H9 (cell line): ENCODE data around the gene SYNPO. TPM values are rescaled to one million over a fixed set of nuclear protein-coding genes. Genes with fewer than 3 reads are reported as not detected.

Experiments used
- DNase-seq: peaks from one replicate; pipeline ENCODE4 v3.0.0-alpha.2; 2017
- H2AFZ ChIP-seq: one replicate; pipeline ENCODE4 v1.6.1; 2013; ENCODE audit warnings: mild to moderate bottlenecking, low read length, control low read depth, moderate library complexity
- H2AK5ac ChIP-seq: 2 replicates; pipeline ENCODE4 v1.6.1; 2013; ENCODE audit warnings: low read length, control low read depth, mixed read lengths; ENCODE audit not compliant: insufficient read length
- H2BK120ac ChIP-seq: one replicate; pipeline ENCODE4 v1.6.1; 2013; ENCODE audit warnings: low read depth, mild to moderate bottlenecking, low read length, control low read depth, inconsistent platforms; ENCODE audit not compliant: poor library complexity, severe bottlenecking
- H2BK12ac ChIP-seq: 2 replicates; pipeline ENCODE4 v1.6.1; 2013; ENCODE audit warnings: low read length, control low read depth, mixed read lengths, low read depth; ENCODE audit not compliant: insufficient read length
- H2BK15ac ChIP-seq: 2 replicates; pipeline ENCODE4 v1.6.1; 2013; ENCODE audit warnings: low read depth, low read length, control low read depth
- H2BK20ac ChIP-seq: one replicate; pipeline ENCODE4 v1.6.1; 2013; ENCODE audit warnings: low read depth, mild to moderate bottlenecking, low read length, control low read depth, inconsistent platforms; ENCODE audit not compliant: poor library complexity, severe bottlenecking
- H2BK5ac ChIP-seq: 2 replicates; pipeline ENCODE4 v1.6.1; 2013; ENCODE audit warnings: low read length, control low read depth, mixed read lengths; ENCODE audit not compliant: insufficient read length
- H3K14ac ChIP-seq: 2 replicates; pipeline ENCODE4 v1.6.1; 2013; ENCODE audit warnings: low read length, control low read depth; ENCODE audit not compliant: insufficient read depth
- H3K18ac ChIP-seq: 2 replicates; pipeline ENCODE4 v1.6.1; 2013; ENCODE audit warnings: low read depth, mild to moderate bottlenecking, mixed read lengths, low read length, control low read depth; ENCODE audit not compliant: insufficient read length
- H3K23ac ChIP-seq: 2 replicates; pipeline ENCODE4 v1.6.1; 2013; ENCODE audit warnings: low read length, control low read depth, mixed read lengths, low read depth; ENCODE audit not compliant: insufficient read length
- H3K23me2 ChIP-seq: 2 replicates; pipeline ENCODE4 v1.6.1; 2013; ENCODE audit warnings: low read depth, mild to moderate bottlenecking, mixed read lengths, low read length, control low read depth; ENCODE audit not compliant: insufficient read length, poor library complexity, severe bottlenecking
- H3K27ac ChIP-seq: 2 replicates; pipeline ENCODE4 v1.5.1; 2013; ENCODE audit warnings: low read length, control low read depth, mixed read lengths, low read depth; ENCODE audit not compliant: insufficient read length
- H3K27me3 ChIP-seq: 2 replicates; pipeline ENCODE4 v1.6.1; 2013; ENCODE audit warnings: low read length, control low read depth, inconsistent platforms; ENCODE audit not compliant: insufficient read depth
- H3K4ac ChIP-seq: 2 replicates; pipeline ENCODE4 v1.6.1; 2013; ENCODE audit warnings: low read depth, mild to moderate bottlenecking, control low read depth, inconsistent platforms, low read length, moderate library complexity
- H3K4me1 ChIP-seq: 2 replicates; pipeline ENCODE4 v1.6.1; 2013; ENCODE audit warnings: low read length, control low read depth, inconsistent platforms; ENCODE audit not compliant: insufficient read depth
- H3K4me2 ChIP-seq: 2 replicates; pipeline ENCODE4 v1.6.1; 2013; ENCODE audit warnings: low read length, control low read depth, mixed read lengths; ENCODE audit not compliant: insufficient read length, insufficient read depth
- H3K56ac ChIP-seq: 2 replicates; pipeline ENCODE4 v1.6.1; 2013; ENCODE audit warnings: low read depth, mild to moderate bottlenecking, mixed read lengths, low read length, control low read depth; ENCODE audit not compliant: insufficient read length
- H3K79me1 ChIP-seq: 2 replicates; pipeline ENCODE4 v1.6.1; 2013; ENCODE audit warnings: low read depth, mild to moderate bottlenecking, moderate library complexity, low read length, control low read depth, inconsistent platforms; ENCODE audit not compliant: insufficient read depth, poor library complexity, severe bottlenecking
- H3K79me2 ChIP-seq: 2 replicates; pipeline ENCODE4 v1.6.1; 2013; ENCODE audit warnings: low read length, control low read depth, inconsistent platforms; ENCODE audit not compliant: insufficient read depth
- H3K9ac ChIP-seq: 2 replicates; pipeline ENCODE4 v1.6.1; 2013; ENCODE audit warnings: low read length, control low read depth, mixed read lengths; ENCODE audit not compliant: insufficient read length; ENCODE audit errors: extremely low read depth
- H3K9me3 ChIP-seq: one replicate; pipeline ENCODE4 v1.6.1; 2013; ENCODE audit warnings: low read depth, low read length, inconsistent platforms; ENCODE audit not compliant: control insufficient read depth
- H3T11ph ChIP-seq: one replicate; pipeline ENCODE4 v1.6.1; 2013; ENCODE audit warnings: mild to moderate bottlenecking, low read length, control low read depth, inconsistent platforms
- H4K20me1 ChIP-seq: one replicate; pipeline ENCODE4 v1.6.1; 2013; ENCODE audit not compliant: control insufficient read depth, insufficient read length, insufficient read depth
- H4K5ac ChIP-seq: 2 replicates; pipeline ENCODE4 v1.6.1; 2013; ENCODE audit warnings: low read depth, mild to moderate bottlenecking, mixed read lengths, low read length, control low read depth; ENCODE audit not compliant: insufficient read length
- H4K8ac ChIP-seq: replicated peaks from 2 replicates; pipeline ENCODE4 v1.6.1; 2013; ENCODE audit warnings: low read length, control low read depth, mixed read lengths, low read depth; ENCODE audit not compliant: insufficient read length
- H4K91ac ChIP-seq: 2 replicates; pipeline ENCODE4 v1.6.1; 2013; ENCODE audit warnings: low read depth, mild to moderate bottlenecking, moderate library complexity, mixed read lengths, low read length, control low read depth; ENCODE audit not compliant: insufficient read length
- H3K27ac Mint-ChIP-seq, 3 experiments: 2 replicates in 2 of 3; 3 replicates in 1 of 3; pipeline ENCODE4 v1.8.0; 2020 to 2021; ENCODE audit warnings: mixed read lengths in 3 of 3, mild to moderate bottlenecking in 1 of 3, moderate library complexity in 1 of 3
- H3K27me3 Mint-ChIP-seq: 2 replicates; pipeline ENCODE4 v1.8.0; 2021; ENCODE audit warnings: low read depth, mild to moderate bottlenecking, moderate library complexity, mixed read lengths
- H3K36me3 Mint-ChIP-seq, 3 experiments: 2 replicates in 2 of 3; 3 replicates in 1 of 3; pipeline ENCODE4 v1.8.0; 2020 to 2021; ENCODE audit warnings: low read depth in 3 of 3, mixed read lengths in 3 of 3; ENCODE audit not compliant: insufficient read depth in 1 of 3
- H3K4me1 Mint-ChIP-seq, 2 experiments: 2 replicates each; pipeline ENCODE4 v1.8.0; 2020; ENCODE audit warnings: mixed read lengths in 2 of 2
- H3K4me3 Mint-ChIP-seq, 2 experiments: 2 replicates in 1 of 2; 3 replicates in 1 of 2; pipeline ENCODE4 v1.8.0; 2020 to 2021; ENCODE audit warnings: mild to moderate bottlenecking in 2 of 2, mixed read lengths in 2 of 2, moderate library complexity in 1 of 2
- H3K9me3 Mint-ChIP-seq, 2 experiments: 2 replicates in 1 of 2; 3 replicates in 1 of 2; pipeline ENCODE4 v1.8.0; 2020; ENCODE audit warnings: mild to moderate bottlenecking in 2 of 2, mixed read lengths in 2 of 2, moderate library complexity in 1 of 2
- WGBS: extraction: QIAGEN DNeasy Blood & Tissue Kit; methylation state at CpG from one replicate; pipeline ENCODE4 v1.1.7; 2013; ENCODE audit warnings: missing lambda C conversion rate, low lambda C conversion rate, mixed read lengths; ENCODE audit not compliant: insufficient read length; ENCODE audit errors: extremely low coverage; 5-methylcytosine and 5-hydroxymethylcytosine counted together
- total RNA-seq: library from RNA; stranded (reverse); gene quantifications from 2 replicates; pipeline ENCODE4 v1.2.1, GENCODE V29; 2021
- TF ChIP-seq, protein P1 (sequence below): fragments of 200-600 bp; sonication (generic); conservative IDR thresholded peaks from 3 replicates; pipeline ENCODE4 v1.8.0; 2021; ENCODE audit warnings: antibody characterized with exemption, mild to moderate bottlenecking

The SYNPO gene
- total RNA-seq, 1 experiment from 2014 or later: 1.7 TPM

- Histone ChIP-seq H3K9ac (no peak overlapping the region), H3K27ac (no peak overlapping the region), H2AK5ac (no peak overlapping the region), H2BK12ac (no peak overlapping the region), H3K23ac (no peak overlapping the region), H2AFZ (no peak overlapping the region), H3K23me2 (no peaks in the 10 kb centered on the region), H3K79me1 (no peaks in the 10 kb centered on the region), H4K20me1 (no peaks in the 10 kb centered on the region), H3K14ac (no peak overlapping the region), H4K91ac (no peak overlapping the region), H3K4ac (no peak overlapping the region), H4K5ac (no peak overlapping the region), H4K8ac (no peak overlapping the region), H3K79me2 (no peaks in the 10 kb centered on the region), H2BK20ac (no peak overlapping the region), H2BK120ac (no peak overlapping the region), H2BK15ac (no peak overlapping the region), H3K4me1 (peaks cover 2% of the 10 kb centered on the region; the same call in 1 of the 2 replicates), H3K4me2 (no peak overlapping the region), H3K18ac (no peak overlapping the region), H3K9me3 (no peaks in the 10 kb centered on the region), H3K27me3 (no peaks in the 10 kb centered on the region), H2BK5ac (no peak overlapping the region), H3K56ac (no peak overlapping the region), H3T11ph (no peak overlapping the region)
- no peak for DNase-seq
- H3K4me1 Mint-ChIP-seq: peaks cover 59 to 74% of the 10 kb centered on the region in 2 experiments
- no CpG with 5 or more reads among the region's 9 CpGs for WGBS
- H3K4me3 Mint-ChIP-seq: no peak overlapping the region
- no peaks in the 10 kb centered on the region for H3K36me3 Mint-ChIP-seq
- TF ChIP-seq, protein P1, sequence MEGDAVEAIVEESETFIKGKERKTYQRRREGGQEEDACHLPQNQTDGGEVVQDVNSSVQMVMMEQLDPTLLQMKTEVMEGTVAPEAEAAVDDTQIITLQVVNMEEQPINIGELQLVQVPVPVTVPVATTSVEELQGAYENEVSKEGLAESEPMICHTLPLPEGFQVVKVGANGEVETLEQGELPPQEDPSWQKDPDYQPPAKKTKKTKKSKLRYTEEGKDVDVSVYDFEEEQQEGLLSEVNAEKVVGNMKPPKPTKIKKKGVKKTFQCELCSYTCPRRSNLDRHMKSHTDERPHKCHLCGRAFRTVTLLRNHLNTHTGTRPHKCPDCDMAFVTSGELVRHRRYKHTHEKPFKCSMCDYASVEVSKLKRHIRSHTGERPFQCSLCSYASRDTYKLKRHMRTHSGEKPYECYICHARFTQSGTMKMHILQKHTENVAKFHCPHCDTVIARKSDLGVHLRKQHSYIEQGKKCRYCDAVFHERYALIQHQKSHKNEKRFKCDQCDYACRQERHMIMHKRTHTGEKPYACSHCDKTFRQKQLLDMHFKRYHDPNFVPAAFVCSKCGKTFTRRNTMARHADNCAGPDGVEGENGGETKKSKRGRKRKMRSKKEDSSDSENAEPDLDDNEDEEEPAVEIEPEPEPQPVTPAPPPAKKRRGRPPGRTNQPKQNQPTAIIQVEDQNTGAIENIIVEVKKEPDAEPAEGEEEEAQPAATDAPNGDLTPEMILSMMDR: no peak
- H3K9me3 Mint-ChIP-seq: no peaks in the 10 kb centered on the region
- no peak overlapping the region for H3K27ac Mint-ChIP-seq
- H3K27me3 Mint-ChIP-seq: peaks cover 2% of the 10 kb centered on the region; the same call in 1 of the 2 replicates
Measured at GRCh38 chr5:150641006-150641570, 628 bp downstream of the SYNPO start.
